HG02642 (cell line): ENCODE results near the gene MYOG.

Experiments used
- ATAC-seq: cut with Tn5 transposase; IDR thresholded peaks from one replicate; pipeline ENCODE4 v1.9.1; 2021; ENCODE audit warnings: mild to moderate bottlenecking; ENCODE audit not compliant: unreplicated experiment, poor library complexity

MYOG gene

DNA sequence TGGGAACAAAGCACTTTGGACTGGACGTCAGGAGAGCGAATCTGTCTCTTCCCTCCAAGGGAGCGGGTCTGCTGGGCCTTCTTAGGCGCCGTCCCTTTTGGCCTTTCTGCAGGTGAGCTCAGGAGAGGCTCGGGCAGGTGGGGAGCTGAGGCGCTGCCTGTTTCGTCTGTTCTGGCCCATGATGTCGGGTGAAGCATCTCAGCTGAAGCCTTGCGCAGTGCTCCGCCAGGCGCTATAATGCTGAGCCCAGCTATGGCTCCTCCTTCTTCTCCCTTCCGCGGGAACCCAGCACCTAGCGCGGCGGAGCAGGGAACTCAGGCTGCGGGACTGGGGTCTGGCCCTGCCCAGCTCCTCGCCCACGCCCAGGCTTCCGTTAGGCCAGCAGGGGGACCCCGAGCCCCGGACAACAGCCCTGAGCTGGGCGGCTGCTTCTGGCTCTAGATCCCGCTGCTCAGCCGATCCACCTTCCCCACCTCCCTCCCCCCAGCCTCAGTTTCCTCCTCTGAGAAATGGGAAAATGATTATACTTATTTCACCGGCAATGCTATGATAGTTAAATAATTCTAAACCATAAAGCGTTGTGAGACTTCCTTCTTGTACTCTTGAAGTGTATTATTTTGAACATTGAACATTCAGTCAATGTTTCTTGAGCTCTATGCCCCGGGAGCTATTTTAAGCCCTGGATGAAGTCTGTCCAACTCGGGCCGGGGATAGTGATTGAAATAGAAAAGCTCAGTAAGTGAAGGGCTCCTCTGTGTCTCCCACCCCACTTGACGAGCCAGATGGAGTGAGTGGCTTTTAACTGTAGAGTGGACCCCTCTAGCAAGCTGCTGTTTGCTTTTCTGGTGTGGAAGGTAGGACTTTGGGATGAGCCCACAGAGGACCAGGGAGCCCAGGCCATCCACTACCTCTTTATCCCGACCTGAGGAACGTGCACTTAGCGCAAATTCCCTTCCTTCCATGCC, 32.1 kb upstream of the MYOG start:
- ATAC-seq, result no peak

DNA sequence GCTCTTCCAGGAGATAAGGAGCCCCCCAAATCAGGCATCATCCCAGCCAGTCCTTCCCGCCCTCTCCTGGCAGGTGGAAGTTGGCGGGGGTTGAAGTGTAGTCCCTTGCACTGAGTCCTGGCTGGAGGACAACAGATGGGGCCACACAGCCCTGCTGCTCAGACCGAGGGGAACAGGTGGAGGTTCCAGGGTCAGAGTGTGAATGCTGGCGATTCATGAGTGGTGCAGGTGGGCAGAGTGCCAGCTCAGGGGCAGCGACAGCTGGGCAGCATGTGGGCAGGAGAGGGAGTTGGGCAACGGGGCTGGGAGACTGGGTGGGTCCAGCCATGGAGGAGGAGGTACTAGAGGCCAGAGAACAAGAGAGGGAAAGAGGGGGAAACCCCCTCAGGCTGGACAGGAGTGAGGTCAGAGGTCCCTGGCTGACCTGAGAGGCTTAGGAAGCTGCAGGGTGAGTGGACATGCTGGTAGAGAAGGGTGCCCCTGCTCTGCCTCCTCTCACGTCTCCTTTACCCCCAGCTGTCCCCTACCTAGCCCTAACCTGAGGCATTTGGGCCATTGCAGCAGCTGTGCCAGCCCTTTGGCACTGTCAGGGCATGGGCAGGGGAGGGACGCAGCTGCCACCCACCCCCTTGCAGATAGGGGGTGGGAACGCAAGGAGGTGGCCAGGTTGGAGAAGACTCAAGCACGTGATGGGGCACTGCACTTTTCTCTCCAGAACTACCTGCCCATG, 30.4 kb upstream of the MYOG start:
- ATAC-seq, result no peak

DNA sequence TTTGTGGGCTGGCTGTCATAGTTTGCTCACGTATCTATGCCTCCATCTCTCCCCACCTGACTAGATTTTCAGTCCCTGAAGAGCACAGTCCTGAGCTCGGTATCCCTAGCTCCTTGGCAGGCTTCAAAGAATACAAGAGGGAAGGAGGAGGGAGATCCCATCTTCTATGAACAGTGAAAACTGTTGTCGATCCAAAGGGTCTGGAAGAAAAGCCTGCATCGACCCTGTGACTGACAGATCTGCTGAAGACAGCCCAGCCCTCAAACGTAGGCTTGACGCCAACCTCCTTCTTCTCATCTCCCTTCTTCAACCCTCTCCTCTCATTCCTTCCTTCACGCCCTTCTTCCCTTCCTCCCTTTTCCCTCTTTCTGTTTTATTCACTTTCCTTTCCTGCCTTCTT, 28.4 kb upstream of the MYOG start:
- no peak for ATAC-seq

DNA sequence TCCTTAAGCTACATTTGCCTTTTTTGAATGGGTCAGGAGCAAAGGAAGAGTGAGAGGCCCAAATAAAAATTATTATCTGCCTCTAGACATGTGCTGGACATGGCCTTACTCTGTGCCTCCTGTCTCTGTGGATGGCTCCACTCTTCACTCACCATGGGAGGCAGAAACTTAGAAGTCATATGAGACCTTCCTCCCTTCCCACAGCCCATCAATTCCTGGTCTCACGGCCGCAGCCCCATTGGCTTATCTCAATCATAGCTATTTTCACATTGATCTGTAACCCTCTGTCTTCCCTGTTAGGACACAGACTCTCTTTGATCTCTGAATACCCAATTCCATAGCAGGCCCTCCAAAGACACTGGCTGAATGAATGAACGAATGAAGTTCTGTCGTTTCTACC, 27.5 kb upstream of the MYOG start:
- no peak for ATAC-seq

DNA sequence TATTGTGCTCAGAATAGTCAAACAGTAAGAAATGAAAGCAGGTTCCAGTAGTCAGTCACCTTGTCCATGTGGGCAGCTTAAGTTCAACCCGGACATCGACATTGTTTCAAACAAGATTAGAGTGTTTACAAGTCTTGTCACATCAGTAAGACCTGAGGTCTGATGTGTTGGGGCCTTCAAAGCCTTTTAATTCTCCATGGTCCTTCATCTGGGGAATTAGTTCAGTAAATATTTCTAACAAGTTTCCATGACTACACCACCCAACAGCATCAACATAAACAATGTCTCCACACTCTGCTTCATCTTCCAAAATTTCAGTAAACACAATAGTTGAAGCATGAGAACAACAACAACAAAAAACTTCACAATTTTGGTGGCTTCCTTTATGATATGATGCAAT, 26.7 kb upstream of the MYOG start:
- no peak for ATAC-seq

DNA sequence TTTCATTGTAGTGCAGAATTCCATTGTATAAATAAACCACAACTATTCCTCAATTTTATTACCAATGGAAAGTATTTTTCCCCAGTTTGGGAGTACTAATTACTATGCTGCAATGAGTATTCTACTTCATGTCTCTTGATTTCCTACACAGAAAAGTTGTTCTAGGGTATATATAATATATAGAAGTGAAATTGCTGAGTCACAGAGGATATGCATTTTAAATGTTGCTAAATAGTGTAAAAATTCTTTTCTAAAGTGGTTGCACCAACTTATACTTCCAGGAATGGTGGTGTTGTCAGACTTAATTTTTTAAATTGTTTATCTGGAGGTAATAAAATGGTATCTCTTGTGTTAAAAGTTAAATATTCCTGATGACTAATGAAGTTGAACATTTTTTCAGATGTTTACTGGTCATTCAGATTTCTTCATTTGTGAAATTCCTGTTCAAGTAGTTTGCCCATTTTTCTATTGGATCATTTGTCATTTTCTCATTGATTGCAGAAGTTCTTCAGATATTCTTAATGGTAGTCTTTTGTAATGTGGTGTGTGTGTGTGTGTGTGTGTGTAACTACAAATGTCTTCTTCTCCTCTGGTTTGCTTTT, 19.1 kb upstream of the MYOG start:
- no peak for ATAC-seq

DNA sequence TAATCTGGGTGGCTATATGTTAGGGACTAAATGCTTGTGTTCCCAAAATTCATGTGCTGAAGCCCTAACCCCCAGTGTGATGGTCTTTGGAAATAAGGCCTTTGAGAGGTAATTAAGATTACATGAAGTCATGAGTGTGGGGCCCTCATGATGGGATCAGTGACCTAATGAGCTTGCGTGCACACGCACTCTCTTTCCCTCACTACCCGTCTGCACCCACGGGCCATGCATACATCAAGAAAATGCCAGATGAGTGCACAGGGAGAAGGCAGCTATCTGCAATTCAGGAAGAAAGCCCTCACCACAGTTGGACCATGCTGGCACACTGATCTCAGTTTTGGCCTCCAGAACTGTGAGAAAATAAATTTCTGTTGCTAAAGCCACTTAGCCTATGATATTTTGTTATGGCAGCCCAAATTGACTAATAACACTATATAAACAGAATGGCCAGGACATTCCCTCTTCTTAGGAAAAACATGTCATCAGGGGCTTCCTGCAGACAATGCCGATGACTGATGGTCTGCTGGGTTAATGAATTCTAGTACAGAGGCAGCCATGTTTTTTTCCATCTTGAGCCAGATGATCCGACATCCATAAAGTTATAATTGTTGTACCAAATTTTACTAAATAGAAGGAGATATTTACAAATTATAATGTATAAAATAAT, 18.1 kb upstream of the MYOG start:
- no peak for ATAC-seq

DNA sequence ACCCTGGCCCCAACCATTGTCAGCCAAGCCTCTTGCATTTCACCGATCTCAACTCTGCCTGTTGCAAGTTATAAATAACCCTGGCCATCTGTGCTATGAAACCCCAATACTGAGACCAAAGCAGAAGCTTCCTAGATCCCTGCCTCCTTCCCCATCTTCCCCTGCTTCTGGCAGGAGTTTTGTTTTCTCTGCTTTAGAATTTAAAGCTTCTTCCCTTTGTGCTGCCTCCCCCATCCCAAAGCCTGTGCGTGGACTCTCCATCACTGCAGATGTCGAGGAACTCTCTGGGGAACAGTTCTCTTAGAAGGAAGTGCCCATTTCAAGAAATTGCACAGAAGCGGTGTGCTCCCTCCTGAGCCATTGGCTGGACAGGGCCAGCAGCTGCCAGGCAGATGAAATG, 17.4 kb upstream of the MYOG start:
- ATAC-seq, result no peak

DNA sequence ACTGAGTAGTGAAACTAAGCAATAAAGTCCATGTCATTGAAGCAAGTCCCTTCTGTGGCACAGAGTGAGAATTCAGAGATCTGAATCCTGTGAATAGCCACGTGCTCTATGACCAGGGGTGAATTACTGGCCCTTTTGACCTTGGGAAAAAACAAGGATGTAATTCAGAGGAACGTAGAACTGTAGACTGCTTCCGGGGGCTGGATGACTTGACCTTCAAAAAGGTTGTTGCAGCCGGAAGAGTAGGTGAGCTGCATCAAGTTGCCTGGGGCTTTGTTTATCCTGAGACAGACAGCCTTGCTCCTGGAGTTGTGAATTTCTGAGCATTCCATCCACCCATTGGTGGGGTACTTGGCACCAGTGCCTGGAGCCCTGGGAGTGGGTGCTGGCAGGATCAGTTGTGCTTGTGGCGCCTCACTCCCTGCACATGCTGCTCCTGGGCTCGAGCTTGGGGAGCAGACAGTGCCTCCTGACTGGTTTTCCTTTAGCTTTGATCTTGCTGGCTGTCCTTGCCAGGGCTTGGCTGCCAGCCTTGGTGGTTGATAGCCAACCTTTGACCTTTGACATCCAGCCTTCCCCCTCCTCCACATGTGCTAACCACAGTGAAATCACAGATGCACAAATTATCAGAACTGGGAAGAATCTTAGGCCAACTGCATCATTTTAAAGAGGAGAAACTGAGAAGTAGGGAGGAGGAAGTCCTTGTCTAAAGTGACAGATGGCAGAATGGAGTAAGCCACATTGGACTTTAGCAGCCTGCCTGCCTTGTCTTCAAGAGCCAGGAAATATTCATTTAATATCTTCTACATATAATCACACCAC, 16.2 kb upstream of the MYOG start:
- no peak for ATAC-seq

DNA sequence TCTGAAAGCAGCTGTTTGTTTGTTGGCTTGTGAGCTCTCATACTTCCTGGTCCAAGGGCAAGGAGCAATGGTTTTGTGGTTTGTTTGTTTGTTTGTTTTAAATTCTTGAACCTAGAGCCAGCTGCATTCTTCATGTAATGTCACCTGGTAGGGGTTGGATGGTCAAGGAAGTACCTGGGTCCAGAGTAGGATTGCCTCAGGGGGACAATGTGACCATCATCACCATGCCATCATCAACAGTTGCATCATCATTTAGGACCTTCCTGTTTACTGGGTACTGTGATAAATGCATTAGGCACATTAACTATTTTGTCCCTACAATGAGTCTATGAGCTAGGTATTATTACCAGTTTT, 14.7 kb upstream of the MYOG start:
- ATAC-seq, result no peak

DNA sequence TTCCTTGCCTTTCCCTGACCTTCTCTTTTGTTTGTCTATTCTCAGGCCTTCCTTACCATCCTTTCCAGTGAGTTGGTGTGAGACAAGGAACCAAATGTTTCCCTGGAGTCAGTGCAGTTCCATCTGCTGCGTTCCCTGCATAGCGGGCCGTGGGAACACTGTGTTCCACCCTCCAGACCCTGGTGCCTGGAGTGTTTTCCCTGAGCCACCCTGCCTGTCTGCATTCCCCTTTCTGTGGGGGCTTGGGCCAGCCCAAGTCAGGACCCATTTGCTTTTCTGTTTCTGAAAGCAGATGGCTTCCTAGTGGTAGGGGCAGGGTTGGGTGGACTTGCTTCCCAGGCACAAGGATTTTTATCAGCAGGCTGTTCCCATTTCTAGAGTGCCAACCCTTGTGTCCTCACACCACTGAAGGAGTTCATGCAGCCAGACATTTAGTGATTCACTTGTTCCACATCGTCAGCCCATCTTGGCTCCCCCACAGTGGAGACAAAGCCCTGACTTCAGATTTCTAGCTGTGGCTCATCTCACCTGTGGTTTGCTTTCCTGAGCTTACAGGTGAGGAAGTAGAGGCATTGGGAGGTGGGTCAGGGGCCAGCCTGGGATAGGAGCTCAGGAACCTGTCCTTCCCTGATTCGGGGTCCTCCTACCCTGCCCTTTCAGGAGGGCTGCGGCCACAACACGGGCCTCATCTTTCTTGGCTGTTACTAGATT, 14.1 kb upstream of the MYOG start:
- ATAC-seq, result no peak

DNA sequence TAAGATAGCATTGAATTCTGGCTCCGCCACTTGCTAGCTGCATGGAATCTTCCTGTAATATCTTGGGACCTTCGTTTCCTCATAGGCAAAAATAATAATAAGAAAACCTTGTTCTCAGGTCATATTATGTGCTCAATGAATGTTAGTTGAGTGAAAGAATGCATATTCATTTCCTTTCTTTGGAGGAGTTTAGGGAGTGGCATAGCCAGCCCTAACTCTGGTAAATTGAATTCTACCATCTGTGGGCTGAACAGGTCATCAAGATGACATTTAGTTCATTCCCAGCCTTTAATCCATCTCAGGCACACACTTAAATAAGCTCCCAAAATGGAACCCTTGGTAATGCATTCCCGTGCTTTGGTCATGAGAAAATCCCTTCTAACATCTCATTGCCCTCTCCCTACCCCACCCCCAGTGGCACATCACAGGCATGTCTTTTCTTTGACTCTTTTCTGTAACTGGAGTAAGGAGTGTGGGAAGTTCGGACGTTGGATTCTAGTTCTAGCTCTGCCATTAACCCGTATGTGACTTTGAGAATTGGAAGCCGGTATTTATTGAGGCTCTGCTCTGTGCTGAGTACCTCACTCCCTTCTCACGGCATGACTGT, 13.2 kb upstream of the MYOG start:
- no peak for ATAC-seq

DNA sequence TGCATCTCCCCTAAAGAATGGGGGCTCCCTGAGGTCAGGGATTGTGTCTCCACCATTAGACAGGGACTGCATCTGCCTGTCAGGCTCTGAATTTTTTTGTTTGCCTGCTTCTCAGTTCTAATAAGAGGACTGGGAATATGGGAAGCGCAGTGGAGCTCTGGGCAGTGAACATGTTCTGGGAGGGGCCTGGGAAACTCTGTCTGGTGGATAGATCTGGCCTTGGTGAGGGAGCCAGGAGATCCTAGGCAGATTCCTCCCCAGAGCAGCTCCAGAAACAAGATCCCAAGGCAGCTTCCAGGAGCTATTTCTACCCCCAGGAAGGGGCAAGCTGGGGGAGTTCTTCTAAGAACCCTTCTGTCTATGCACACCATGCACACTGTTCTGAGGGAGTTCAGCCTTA, 12.6 kb upstream of the MYOG start:
- no peak for ATAC-seq

DNA sequence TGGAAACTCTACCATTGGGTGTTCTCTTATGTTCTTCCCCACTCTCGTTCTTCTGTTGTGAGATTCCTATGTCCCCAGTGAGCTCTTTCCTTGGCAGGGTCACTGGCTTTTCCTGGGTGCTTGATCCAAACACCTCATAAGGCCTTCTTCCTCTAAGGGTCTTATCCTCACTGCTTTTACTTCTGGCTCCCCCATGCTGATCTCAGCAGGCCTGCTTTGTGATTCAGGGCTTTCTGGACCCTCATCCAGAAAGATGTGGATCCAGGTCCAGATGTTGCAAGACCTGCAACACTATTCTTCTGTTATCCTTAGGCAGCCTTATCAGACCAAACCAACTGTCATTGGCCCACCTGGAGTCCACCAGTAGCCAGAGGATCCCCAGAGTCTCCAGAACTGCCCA, 11.2 kb upstream of the MYOG start:
- ATAC-seq, result no peak

DNA sequence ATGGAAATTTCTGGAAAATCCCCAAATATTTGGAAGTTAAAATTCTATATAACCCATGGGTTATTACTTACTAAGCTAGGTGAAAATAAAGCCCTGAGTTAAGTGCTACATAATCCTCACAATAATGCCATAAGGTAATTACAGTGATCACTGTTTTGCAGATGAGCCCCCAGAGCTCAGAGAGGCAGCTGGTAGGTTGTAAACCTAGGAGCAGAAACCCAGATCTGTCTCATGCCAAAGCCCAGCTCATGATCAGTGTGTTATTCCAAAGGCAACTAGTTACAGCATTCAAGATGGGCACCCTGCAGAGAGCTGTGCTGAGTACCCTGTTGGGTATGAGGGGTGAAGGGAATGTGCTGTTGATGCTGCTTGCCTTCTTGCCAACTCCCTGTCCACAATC, 10.8 kb upstream of the MYOG start:
- no peak for ATAC-seq

DNA sequence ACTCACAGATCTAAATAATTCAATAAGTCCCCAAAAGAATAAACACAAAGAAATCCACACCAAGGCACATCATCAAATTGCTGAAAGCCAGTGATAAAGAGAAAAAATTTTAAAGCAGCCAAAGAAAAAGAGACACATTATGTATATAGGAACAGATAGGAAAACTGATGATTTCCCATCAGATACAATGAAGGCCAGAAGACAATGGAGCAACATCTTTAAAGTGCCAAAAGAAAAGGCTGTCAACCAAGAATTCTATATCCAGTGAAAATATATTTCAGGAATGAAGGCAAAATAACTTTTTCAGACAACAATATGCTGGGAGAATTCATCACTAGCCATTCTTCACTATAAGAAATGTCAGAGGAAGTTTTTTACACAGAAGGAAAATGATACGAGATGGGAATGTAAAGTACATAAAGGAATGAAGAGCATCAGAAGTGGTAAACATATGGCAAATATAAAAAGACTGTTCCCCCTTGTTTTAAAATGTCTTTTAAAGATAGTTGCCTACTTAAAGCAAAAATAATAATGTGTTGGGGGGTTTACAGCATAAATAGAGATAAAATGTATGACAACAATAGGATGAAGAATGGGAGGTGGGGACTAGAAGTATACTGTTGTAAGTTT, 9.4 kb upstream of the MYOG start:
- no peak for ATAC-seq

DNA sequence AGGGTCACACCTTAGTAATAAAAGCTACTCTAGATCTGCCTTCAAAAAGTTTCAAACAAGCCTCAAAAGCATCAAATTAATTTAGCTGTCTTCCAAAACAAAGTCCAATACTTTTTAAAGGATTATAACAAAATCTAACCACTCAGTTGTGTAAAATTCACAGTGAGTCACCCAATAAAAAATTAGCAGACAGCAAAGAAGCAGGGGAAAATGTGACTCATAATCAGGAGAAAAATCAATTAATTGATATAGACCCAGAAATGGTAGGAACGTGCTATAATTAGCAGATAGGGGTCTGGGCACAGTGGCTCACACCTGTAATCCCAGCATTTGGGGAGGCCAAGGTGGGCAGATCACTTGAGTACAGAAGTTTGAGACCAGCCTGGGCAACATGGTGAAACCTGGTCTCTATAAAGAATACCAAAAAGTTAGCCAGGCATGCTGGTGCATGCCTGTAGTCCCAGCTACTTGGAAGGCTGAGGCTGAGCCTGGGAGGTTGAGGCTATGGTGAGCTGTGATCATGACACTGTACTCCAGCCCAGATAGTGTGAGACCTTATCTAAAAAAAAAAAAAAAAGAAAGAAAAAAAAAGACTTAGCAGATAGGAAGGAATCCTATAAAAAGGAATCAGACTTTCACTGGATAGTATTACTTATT, 8.1 kb upstream of the MYOG start:
- no peak for ATAC-seq

DNA sequence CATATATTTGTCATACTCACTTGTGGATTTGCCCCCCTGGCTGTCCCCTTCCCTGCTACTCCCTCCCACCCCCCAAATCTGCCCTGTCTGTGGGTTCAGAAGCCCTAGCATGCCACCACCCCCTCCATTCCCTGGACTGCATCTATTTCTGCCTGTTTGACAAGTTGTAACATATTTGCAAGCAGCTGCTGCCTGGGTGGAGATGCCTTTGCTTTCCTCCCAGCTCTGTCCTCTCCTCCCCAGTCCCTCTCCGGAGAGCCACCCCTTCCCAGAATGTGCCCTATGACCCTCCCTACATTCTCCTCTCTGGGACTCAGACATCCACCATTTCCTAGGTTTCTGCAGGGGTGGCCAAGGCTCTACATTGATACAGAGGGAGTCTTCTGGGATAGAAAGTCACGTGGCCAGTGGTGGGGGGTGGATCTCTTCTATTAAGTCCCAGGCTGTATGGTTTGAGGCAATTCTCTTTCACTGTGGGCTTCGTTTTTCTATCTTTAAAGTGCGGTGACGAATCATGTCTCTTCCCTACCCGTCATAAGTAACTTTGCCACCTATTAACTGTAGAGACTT, 6.0 kb upstream of the MYOG start:
- no peak for ATAC-seq
